ENCODE measurements around the gene GLS.
"Not testable (repeated sequence)": the region's sequence is repeated elsewhere in the genome, so short reads cannot be mapped to it uniquely, and the experiment has no call there.

Gene GLS

GRCh38 chr2:190973726-190974628, 93.4 kb downstream of the GLS start:
- no peak for DNase-seq

GRCh38 chr2:190974629-190975361, 94.2 kb downstream of the GLS start:
- DNase-seq = no peak

GRCh38 chr2:190976521-190976920, 95.9 kb downstream of the GLS start:
- DNase-seq = no peak

GRCh38 chr2:190977505-190977904, 96.9 kb downstream of the GLS start:
- DNase-seq = no peak

- peak; percentile 81 for DNase-seq
Observed at GRCh38 chr2:190978389-190979053, 97.9 kb downstream of the GLS start.

GRCh38 chr2:190979906-190980629, 99.4 kb downstream of the GLS start:
- DNase-seq = peak; percentile 16

GRCh38 chr2:190980630-190981209, 100.1 kb downstream of the GLS start:
- DNase-seq = no peak

GRCh38 chr2:190981333-190981732, 100.7 kb downstream of the GLS start:
- DNase-seq = no peak

- DNase-seq = no peak
Observed at GRCh38 chr2:190981733-190982132, 101.1 kb downstream of the GLS start.

- no peak for DNase-seq
Observed at GRCh38 chr2:190982262-190983034, 101.8 kb downstream of the GLS start.

- DNase-seq = peak; percentile 52
Observed at GRCh38 chr2:190984595-190984994, 104.0 kb downstream of the GLS start.

GRCh38 chr2:190986221-190986953, 105.8 kb downstream of the GLS start:
- no peak for DNase-seq

- no peak for DNase-seq
Observed at GRCh38 chr2:190987116-190987515, 106.5 kb downstream of the GLS start.

GRCh38 chr2:190987938-190988337, 107.3 kb downstream of the GLS start:
- no peak for DNase-seq

- DNase-seq = no peak
Observed at GRCh38 chr2:190988910-190989309, 108.3 kb downstream of the GLS start.

GRCh38 chr2:190990132-190990531, 109.5 kb downstream of the GLS start:
- DNase-seq = no peak

- no peak for DNase-seq
Observed at GRCh38 chr2:190993292-190993643, 112.6 kb downstream of the GLS start.

GRCh38 chr2:190994148-190994547, 113.5 kb downstream of the GLS start:
- DNase-seq = no peak

- DNase-seq = not testable (repeated sequence)
Observed at GRCh38 chr2:190995315-190995714, 114.7 kb downstream of the GLS start.

- peak; percentile 42 for DNase-seq
Observed at GRCh38 chr2:190996338-190996946, 115.8 kb downstream of the GLS start.

- DNase-seq = no peak
Observed at GRCh38 chr2:190996947-190997346, 116.3 kb downstream of the GLS start.
